HCT116 (cell line): ENCODE results near the gene ATP8A1.

ENCODE experiments used
- CEBPB ChIP-seq: IDR thresholded peaks from 2 replicates; pipeline ENCODE4 v1.6.1; 2012; ENCODE audit warnings: low read depth
- ELF1 ChIP-seq: IDR thresholded peaks from 2 replicates; pipeline ENCODE4 v1.6.1; 2012; ENCODE audit warnings: low read depth, borderline replicate concordance
- EZH2 ChIP-seq: fragments of 200-600 bp; sonication (generic); IDR thresholded peaks from 2 replicates; pipeline ENCODE4 v1.6.1; 2017; ENCODE audit warnings: antibody characterized with exemption, mixed run types
- EZH2phosphoT487 ChIP-seq: fragments of 200-600 bp; IDR thresholded peaks from 2 replicates; pipeline ENCODE4 v1.6.1; 2018; ENCODE audit warnings: antibody characterized with exemption, borderline replicate concordance
- FOSL1 ChIP-seq: IDR thresholded peaks from 2 replicates; pipeline ENCODE4 v1.6.1; 2012; ENCODE audit warnings: low read depth
- MAX ChIP-seq: IDR thresholded peaks from 2 replicates; pipeline ENCODE4 v1.6.1; 2012
- POLR2A ChIP-seq: IDR thresholded peaks from 2 replicates; pipeline ENCODE4 v1.7.0; 2011; ENCODE audit warnings: borderline replicate concordance; ENCODE audit not compliant: insufficient read depth, insufficient read length; ENCODE audit errors: extremely low read depth
- POLR2AphosphoS5 ChIP-seq: IDR thresholded peaks from 2 replicates; pipeline ENCODE4 v1.6.1; 2011; ENCODE audit warnings: mild to moderate bottlenecking, low read depth, low read length, moderate library complexity
- RAD21 ChIP-seq: IDR thresholded peaks from 2 replicates; pipeline ENCODE4 v1.6.1; 2012; ENCODE audit warnings: low read depth, mild to moderate bottlenecking
- SIN3A ChIP-seq: IDR thresholded peaks from 2 replicates; pipeline ENCODE4 v1.6.1; 2012; ENCODE audit warnings: low read depth
- ZNF274 ChIP-seq: fragments of 200-500 bp; sonication (Bioruptor generic); IDR thresholded peaks from 2 replicates; pipeline ENCODE4 v1.6.1; 2014; ENCODE audit warnings: mild to moderate bottlenecking, low read depth, low read length, inconsistent platforms
- TF ChIP-seq, protein P1 (sequence below), 3 experiments: fragments of 200-600 bp in 1 of 3; sonication (generic) in 1 of 3; IDR thresholded peaks in 2 of 3; conservative IDR thresholded peaks in 1 of 3; 2 replicates each; pipeline ENCODE4 v1.5.1; 2012 to 2017; ENCODE audit warnings: low read depth in 2 of 3, low read length in 2 of 3, antibody characterized with exemption in 1 of 3, borderline replicate concordance in 1 of 3, control low read depth in 1 of 3, mild to moderate bottlenecking in 1 of 3, mixed read lengths in 1 of 3, mixed run types in 1 of 3, moderate library complexity in 1 of 3; ENCODE audit not compliant: insufficient read depth in 1 of 3
- TF ChIP-seq, protein P2 (sequence below): IDR thresholded peaks from 2 replicates; pipeline ENCODE4 v1.6.1; 2012; ENCODE audit warnings: low read depth

- TF ChIP-seq, protein P1, sequence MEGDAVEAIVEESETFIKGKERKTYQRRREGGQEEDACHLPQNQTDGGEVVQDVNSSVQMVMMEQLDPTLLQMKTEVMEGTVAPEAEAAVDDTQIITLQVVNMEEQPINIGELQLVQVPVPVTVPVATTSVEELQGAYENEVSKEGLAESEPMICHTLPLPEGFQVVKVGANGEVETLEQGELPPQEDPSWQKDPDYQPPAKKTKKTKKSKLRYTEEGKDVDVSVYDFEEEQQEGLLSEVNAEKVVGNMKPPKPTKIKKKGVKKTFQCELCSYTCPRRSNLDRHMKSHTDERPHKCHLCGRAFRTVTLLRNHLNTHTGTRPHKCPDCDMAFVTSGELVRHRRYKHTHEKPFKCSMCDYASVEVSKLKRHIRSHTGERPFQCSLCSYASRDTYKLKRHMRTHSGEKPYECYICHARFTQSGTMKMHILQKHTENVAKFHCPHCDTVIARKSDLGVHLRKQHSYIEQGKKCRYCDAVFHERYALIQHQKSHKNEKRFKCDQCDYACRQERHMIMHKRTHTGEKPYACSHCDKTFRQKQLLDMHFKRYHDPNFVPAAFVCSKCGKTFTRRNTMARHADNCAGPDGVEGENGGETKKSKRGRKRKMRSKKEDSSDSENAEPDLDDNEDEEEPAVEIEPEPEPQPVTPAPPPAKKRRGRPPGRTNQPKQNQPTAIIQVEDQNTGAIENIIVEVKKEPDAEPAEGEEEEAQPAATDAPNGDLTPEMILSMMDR (IDR thresholded peaks at IDR 0.05 in 2 of 3, conservative IDR thresholded peaks at IDR 0.05 in 1 of 3; ENCODE audit: borderline replicate concordance in 1 of 3, insufficient read depth in 1 of 3, low read depth in 2 of 3, low read length in 2 of 3) = no peak
- TF ChIP-seq, protein P2, sequence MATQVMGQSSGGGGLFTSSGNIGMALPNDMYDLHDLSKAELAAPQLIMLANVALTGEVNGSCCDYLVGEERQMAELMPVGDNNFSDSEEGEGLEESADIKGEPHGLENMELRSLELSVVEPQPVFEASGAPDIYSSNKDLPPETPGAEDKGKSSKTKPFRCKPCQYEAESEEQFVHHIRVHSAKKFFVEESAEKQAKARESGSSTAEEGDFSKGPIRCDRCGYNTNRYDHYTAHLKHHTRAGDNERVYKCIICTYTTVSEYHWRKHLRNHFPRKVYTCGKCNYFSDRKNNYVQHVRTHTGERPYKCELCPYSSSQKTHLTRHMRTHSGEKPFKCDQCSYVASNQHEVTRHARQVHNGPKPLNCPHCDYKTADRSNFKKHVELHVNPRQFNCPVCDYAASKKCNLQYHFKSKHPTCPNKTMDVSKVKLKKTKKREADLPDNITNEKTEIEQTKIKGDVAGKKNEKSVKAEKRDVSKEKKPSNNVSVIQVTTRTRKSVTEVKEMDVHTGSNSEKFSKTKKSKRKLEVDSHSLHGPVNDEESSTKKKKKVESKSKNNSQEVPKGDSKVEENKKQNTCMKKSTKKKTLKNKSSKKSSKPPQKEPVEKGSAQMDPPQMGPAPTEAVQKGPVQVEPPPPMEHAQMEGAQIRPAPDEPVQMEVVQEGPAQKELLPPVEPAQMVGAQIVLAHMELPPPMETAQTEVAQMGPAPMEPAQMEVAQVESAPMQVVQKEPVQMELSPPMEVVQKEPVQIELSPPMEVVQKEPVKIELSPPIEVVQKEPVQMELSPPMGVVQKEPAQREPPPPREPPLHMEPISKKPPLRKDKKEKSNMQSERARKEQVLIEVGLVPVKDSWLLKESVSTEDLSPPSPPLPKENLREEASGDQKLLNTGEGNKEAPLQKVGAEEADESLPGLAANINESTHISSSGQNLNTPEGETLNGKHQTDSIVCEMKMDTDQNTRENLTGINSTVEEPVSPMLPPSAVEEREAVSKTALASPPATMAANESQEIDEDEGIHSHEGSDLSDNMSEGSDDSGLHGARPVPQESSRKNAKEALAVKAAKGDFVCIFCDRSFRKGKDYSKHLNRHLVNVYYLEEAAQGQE = no peak
- TF ChIP-seq EZH2 (no peak), POLR2A (no peak), RAD21 (no peak), SIN3A (no peak), CEBPB (no peak), EZH2phosphoT487 (no peak), POLR2AphosphoS5 (no peak), MAX (no peak), ELF1 (no peak), ZNF274 (no peak), FOSL1 (no peak)
Measured at GRCh38 chr4:42364266-42365053, 292.4 kb downstream of the ATP8A1 start.
